GM12878 (cell line): ENCODE data around the gene IRGC. TPM values are rescaled to one million over a fixed set of nuclear protein-coding genes. Genes with fewer than 3 reads are reported as not detected.

Experiments used
- ATAC-seq: fragments of 200-7000 bp; cut with Tn5 transposase; 3 replicates; pipeline ENCODE4 v1.9.1; 2020; ENCODE audit warnings: mild to moderate bottlenecking, moderate library complexity
- BruUV-seq: library from RNA; stranded (reverse); fragments of 400-500 nt; replicated peaks from 2 replicates; lab custom pipeline; 2021; lab: Mats Ljungman, UMichigan
- CTCF ChIA-PET: fragments of 300-600 bp; sonication (Branson Sonifier 250); formaldehyde crosslinking; extraction: SDS; loops from one replicate; lab custom pipeline; 2021; ENCODE audit warnings: inconsistent platforms; lab: Yijun Ruan, JAX
- POLR2A ChIA-PET: fragments of 350-600 bp; formaldehyde crosslinking; extraction: SDS; loops from one replicate; lab custom pipeline; 2021; ENCODE audit warnings: inconsistent platforms; lab: Charles Lee
- RAD21 ChIA-PET: fragments of 300-600 bp; sonication (Branson Sonifier 250); formaldehyde crosslinking; loops from one replicate; lab custom pipeline; 2023; ENCODE audit warnings: antibody characterized with exemption; ENCODE audit not compliant: unreplicated experiment; lab: Charles Lee
- SMC1A ChIA-PET: fragments of 300-600 bp; sonication (Branson Sonifier 250); formaldehyde crosslinking; loops from one replicate; lab custom pipeline; 2023; ENCODE audit not compliant: unreplicated experiment, uncharacterized antibody; lab: Charles Lee
- DNase-seq: peaks from one replicate; pipeline ENCODE4 v3.0.0-alpha.2; 2011; ENCODE audit warnings: low read depth, low spot score
- FAIRE-seq: peaks from 3 replicates; lab custom pipeline; 2011; peaks lifted over from hg19 to GRCh38; lab: Jason Lieb, UNC
- H2AFZ ChIP-seq: 2 replicates; pipeline ENCODE4 v1.6.0; 2011; ENCODE audit warnings: low read depth, low read length, control low read depth; ENCODE audit not compliant: control insufficient read depth
- H3K27ac ChIP-seq: 2 replicates; pipeline ENCODE4 v1.5.1; 2011; ENCODE audit warnings: control low read depth; ENCODE audit not compliant: control insufficient read depth, insufficient read depth
- H3K27me3 ChIP-seq, 2 experiments: replicated peaks in 1 of 2; 2 replicates each; pipeline versions ENCODE4 v1.6.0 to v1.6.1; 2011; ENCODE audit warnings: low read length in 1 of 2; ENCODE audit not compliant: control insufficient read depth in 2 of 2, insufficient read depth in 2 of 2
- H3K36me3 ChIP-seq, 2 experiments: 2 replicates each; pipeline ENCODE4 v1.5.1; 2011; ENCODE audit warnings: low read length in 1 of 2; ENCODE audit not compliant: control insufficient read depth in 2 of 2, insufficient read depth in 2 of 2
- H3K4me1 ChIP-seq: 2 replicates; pipeline ENCODE4 v1.6.1; 2011; ENCODE audit warnings: mild to moderate bottlenecking, low read length, moderate library complexity, mixed read lengths; ENCODE audit not compliant: control insufficient read depth, insufficient read depth
- H3K4me2 ChIP-seq: 2 replicates; pipeline ENCODE4 v1.6.0; 2011; ENCODE audit warnings: control low read depth; ENCODE audit not compliant: control insufficient read depth, insufficient read depth
- H3K4me3 ChIP-seq: fragments of 200-600 bp; sonication (generic); 2 replicates; pipeline ENCODE4 v1.5.1; 2016
- H3K79me2 ChIP-seq: 2 replicates; pipeline ENCODE4 v1.6.0; 2011; ENCODE audit warnings: low read length; ENCODE audit not compliant: control insufficient read depth, insufficient read depth
- H3K9ac ChIP-seq: 2 replicates; pipeline ENCODE4 v1.8.0; 2011; ENCODE audit warnings: low read length, control low read depth, mixed read lengths; ENCODE audit not compliant: control insufficient read depth, insufficient read depth
- H3K9me3 ChIP-seq: replicated peaks from 3 replicates; pipeline ENCODE4 v1.5.1; 2011; ENCODE audit warnings: mild to moderate bottlenecking, low read length; ENCODE audit not compliant: control insufficient read depth, insufficient read depth
- H4K20me1 ChIP-seq: 2 replicates; pipeline ENCODE4 v1.6.0; 2011; ENCODE audit not compliant: control insufficient read depth, insufficient read depth
- BCL3 ChIP-seq: IDR thresholded peaks from 2 replicates; pipeline ENCODE4 v1.6.1; 2011; ENCODE audit warnings: borderline replicate concordance, low read depth, mild to moderate bottlenecking, moderate library complexity, low read length; ENCODE audit not compliant: insufficient read depth, poor library complexity, severe bottlenecking
- CBX3 ChIP-seq: fragments of 200-600 bp; sonication (generic); IDR thresholded peaks from 2 replicates; pipeline ENCODE4 v1.6.1; 2016; ENCODE audit warnings: low read depth, borderline replicate concordance
- CREB1 ChIP-seq: IDR thresholded peaks from 2 replicates; pipeline ENCODE4 v1.6.1; 2012; ENCODE audit warnings: low read depth, mild to moderate bottlenecking, inconsistent platforms
- EED ChIP-seq: sonication (generic); IDR thresholded peaks from 2 replicates; pipeline ENCODE4 v1.6.1; 2016; ENCODE audit warnings: antibody characterized with exemption, low read depth
- FOXM1 ChIP-seq: IDR thresholded peaks from 2 replicates; pipeline ENCODE4 v1.6.1; 2012; ENCODE audit warnings: low read depth, mild to moderate bottlenecking, inconsistent platforms, low read length, moderate library complexity
- KLF5 ChIP-seq: fragments of 450-650 bp; IDR thresholded peaks from 2 replicates; pipeline ENCODE4 v1.6.1; 2014; ENCODE audit warnings: mild to moderate bottlenecking; ENCODE audit not compliant: partially characterized antibody
- PBX3 ChIP-seq: IDR thresholded peaks from 2 replicates; pipeline ENCODE4 v1.6.1; 2011; ENCODE audit warnings: mild to moderate bottlenecking, low read depth, low read length, moderate library complexity; ENCODE audit not compliant: insufficient replicate concordance
- SP1 ChIP-seq: IDR thresholded peaks from one replicate; pipeline ENCODE4 v1.6.1; 2011; ENCODE audit warnings: low read depth, low read length
- YBX1 ChIP-seq: fragments of 450-650 bp; IDR thresholded peaks from 2 replicates; pipeline ENCODE4 v1.6.1; 2016; ENCODE audit warnings: antibody characterized with exemption
- YY1 ChIP-seq: IDR thresholded peaks from 2 replicates; pipeline ENCODE4 v1.6.1; 2011; ENCODE audit warnings: low read depth, mild to moderate bottlenecking, low read length
- WGBS: methylation state at CpG from one replicate; pipeline ENCODE4 v1.1.6; 2016; ENCODE audit warnings: low lambda C conversion rate; ENCODE audit not compliant: insufficient replicate concordance, insufficient coverage; ENCODE audit errors: missing lambda C conversion rate; 5-methylcytosine and 5-hydroxymethylcytosine counted together
- in situ Hi-C: fragments of 300-500 bp; cut with MboI; formaldehyde crosslinking; loops from 9 replicates; pipeline ENCODE4 v1.14.3; 2018; ENCODE audit warnings: mixed read lengths
- intact Hi-C: fragments of 100-400 bp; cut with micrococcal nuclease; formaldehyde crosslinking; loops from one replicate; pipeline ENCODE4 v1.14.2; 2022; ENCODE audit not compliant: unreplicated experiment
- polyA plus RNA-seq, 11 experiments: library from polyadenylated mRNA; depleted of rRNA in 4 of 11; unstranded in 6 of 11; stranded (reverse) in 5 of 11; fragments of >200 nt; fragmentation: Nextera tagmentation in 4 of 11; fragmentation: Illumina TruSeq in 1 of 11; extraction: Ambion mirVana in 4 of 11; extraction: Trizol in 1 of 11; gene quantifications; 1 replicate in 1 of 11; 2 replicates in 10 of 11; pipeline versions ENCODE4 v1.2.1 to v1.2.3, GENCODE V29; 2011 to 2016; ENCODE audit warnings: inconsistent platforms in 2 of 11, missing spikeins in 2 of 11, low read depth in 1 of 11
- total RNA-seq, 4 experiments: library from RNA; depleted of rRNA in 3 of 4; stranded (reverse); fragments of >200 nt in 3 of 4; fragmentation: Illumina TruSeq in 1 of 4; extraction: Trizol in 1 of 4; gene quantifications; 2 replicates each; pipeline versions ENCODE4 v1.2.1 to v1.2.3, GENCODE V29; 2013 to 2021

Gene IRGC
- total and polyA plus RNA-seq, 10 of the 15 experiments (the other 5 are each of a cell fraction or from before 2014, with no cell fraction given): 0.04 TPM; not detected in 9

DNA sequence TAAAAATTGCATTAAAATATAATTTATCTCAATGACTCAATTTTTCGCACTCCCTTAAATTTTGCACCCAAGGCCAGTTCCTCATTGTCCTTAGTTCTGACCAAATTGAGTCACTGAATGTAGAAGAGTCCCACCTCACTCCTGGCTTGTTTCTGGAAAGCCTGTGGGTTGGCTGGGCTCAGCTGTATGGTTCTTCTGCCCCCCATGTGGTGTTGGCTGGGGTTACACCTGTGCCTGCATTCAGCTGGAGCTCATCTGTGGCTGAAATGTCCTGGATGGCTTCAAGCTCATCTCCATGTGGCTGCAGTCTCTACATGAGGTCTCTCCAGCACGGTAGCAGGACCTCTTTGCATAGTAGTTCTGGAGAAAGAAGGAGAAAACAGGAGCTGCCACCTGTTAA lies 7.2 kb upstream of the IRGC start (continued):
- no peak for TF ChIP-seq CREB1
- no peak for TF ChIP-seq KLF5
- no peak for TF ChIP-seq CBX3

DNA sequence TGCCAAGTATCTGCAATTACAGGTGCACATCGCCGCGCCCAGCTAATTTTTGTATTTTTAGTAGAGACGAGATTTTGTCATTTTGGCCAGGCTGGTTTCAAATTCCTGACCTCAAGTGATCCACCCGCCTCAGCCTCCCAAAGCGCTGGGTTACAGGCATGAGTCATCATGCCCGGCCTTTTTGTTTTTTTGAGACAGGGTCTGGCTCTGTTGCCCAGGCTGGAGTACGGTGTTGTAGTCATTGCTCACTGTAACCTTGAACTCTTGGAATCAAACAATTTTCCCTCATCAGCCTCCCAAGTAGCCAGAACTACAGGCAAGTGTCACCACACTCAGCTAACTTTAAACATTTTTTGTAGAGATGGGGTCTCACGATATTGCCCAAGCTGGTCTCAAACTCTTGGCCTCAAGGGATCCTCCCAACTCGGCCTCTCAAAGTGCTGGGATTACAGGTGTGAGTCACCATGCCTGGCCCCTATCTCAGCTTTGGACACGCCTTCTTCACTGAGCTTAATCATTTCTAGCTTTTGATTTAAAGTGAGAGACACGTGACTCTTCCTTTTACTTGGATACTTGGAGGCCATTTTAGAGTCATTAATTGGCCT lies 4.0 kb upstream of the IRGC start:
- FAIRE-seq (no peak), ATAC-seq (no peak), DNase-seq (no peak)
- Histone ChIP-seq H3K27ac (no peak overlapping the region), H3K9ac (no peak overlapping the region), H3K4me3 (no peak overlapping the region), H4K20me1 (no peaks in the 10 kb centered on the region), H3K27me3 (no peaks in the 10 kb centered on the region), H3K9me3 (peaks cover 5% of the 10 kb centered on the region; the same call in 1 of the 3 replicates), H2AFZ (no peak overlapping the region), H3K4me2 (no peak overlapping the region), H3K4me1 (no peaks in the 10 kb centered on the region), H3K79me2 (no peaks in the 10 kb centered on the region), H3K36me3 (no peaks in the 10 kb centered on the region)
- WGBS: 27% methylated on average over 12 of the region's 12 CpGs
- CTCF ChIA-PET: interaction anchor here (1.1 kb wide), 1 partner anchor 157 kb away, joined by 3 read pairs; no protein-coding TSS in a partner anchor
- intact Hi-C loops (no loop called here), in situ Hi-C loops (no loop called here)
- TF ChIP-seq YBX1 (no peak), SP1 (no peak), YY1 (no peak), FOXM1 (no peak), BCL3 (no peak), EED (no peak), PBX3 (no peak)
- POLR2A ChIA-PET: interaction anchor here (0.7 kb wide), 1 partner anchor 25 kb away, joined by 3 read pairs; no protein-coding TSS in a partner anchor
- SMC1A ChIA-PET: no interaction called here
- BruUV-seq: no TSS peak
- RAD21 ChIA-PET: no interaction called here
